Left colon (tissue), 2 donors: ENCODE results near the gene USP5. TPM values are rescaled to one million over a fixed set of nuclear protein-coding genes. Genes with fewer than 3 reads are reported as not detected.
"Not testable (repeated sequence)": the region's sequence is repeated elsewhere in the genome, so short reads cannot be mapped to it uniquely, and the experiment has no call there.

Experiments
- ATAC-seq: fragments of 200-7000 bp; cut with Tn5 transposase; one replicate; pipeline ENCODE4 v1.9.1; 2020; ENCODE audit warnings: mild to moderate bottlenecking, moderate library complexity
- DNase-seq, 2 donors: peaks; one replicate each; pipeline ENCODE4 v3.0.0-alpha.2; 2020
- intact Hi-C, 2 donors: fragments of 100-400 bp; cut with DNase I in 1 of 2; cut with micrococcal nuclease in 1 of 2; formaldehyde crosslinking; loops; one replicate each; pipeline versions ENCODE4 v1.11.2 to v1.14.0; 2022; cut with DNase I, micrococcal nuclease
- total RNA-seq, 2 donors: library from RNA; stranded (reverse); fragmentation: NEBNext Ultra II Directional; extraction: Animal tissue kit (Norgen Biotek cat#: 25700); gene quantifications; one replicate each; pipeline ENCODE4 v1.2.1, GENCODE V29; 2021
- donor health status: DM: no; HTN: no; CAD: no.
- donor health status: DM: yes; HTN: yes; CAD: no.

Gene USP5
- total RNA-seq, 2 donors from 2014 or later: 68.5 to 81.4 TPM

DNA sequence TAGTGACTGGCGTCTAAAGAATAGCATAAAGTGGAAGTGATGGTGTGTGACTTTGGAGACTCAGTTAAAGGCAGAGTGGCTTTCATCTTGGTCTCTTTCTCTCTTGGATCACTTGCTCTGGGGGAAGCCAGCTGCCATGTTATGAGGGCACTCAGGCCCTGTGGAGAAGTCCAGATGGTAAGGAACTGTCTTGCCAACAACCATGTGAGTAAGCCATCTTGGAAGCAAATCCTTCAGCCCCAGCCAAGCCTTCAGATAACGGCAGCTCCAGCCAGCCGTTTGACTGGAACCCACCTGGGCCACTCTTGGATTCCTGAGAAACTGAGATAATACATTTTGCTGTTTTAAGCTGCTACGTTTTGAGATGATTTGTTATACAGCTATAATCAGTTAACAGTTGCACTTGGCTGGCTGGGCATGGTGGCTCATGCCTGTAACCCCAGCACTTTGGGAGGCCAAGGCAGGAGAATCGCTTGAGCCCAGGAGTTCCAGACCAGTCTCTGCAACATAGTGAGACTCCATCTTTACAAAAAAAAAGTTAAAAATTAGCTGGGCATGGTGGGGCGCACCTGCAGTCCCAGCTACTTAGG lies 45.0 kb downstream of the USP5 start:
- no peak for DNase-seq
- no peak for ATAC-seq
- intact Hi-C loops: no loop called here

GRCh38 chr12:6899427-6899826 lies 47.5 kb downstream of the USP5 start:
- DNase-seq (no peak), ATAC-seq (no peak)
- intact Hi-C loops: no loop called here

GRCh38 chr12:6899837-6900519 lies 48.0 kb downstream of the USP5 start:
- DNase-seq (peak; percentile 85 to 91), ATAC-seq (peak; percentile 76)
- intact Hi-C loops: no loop called here

DNA sequence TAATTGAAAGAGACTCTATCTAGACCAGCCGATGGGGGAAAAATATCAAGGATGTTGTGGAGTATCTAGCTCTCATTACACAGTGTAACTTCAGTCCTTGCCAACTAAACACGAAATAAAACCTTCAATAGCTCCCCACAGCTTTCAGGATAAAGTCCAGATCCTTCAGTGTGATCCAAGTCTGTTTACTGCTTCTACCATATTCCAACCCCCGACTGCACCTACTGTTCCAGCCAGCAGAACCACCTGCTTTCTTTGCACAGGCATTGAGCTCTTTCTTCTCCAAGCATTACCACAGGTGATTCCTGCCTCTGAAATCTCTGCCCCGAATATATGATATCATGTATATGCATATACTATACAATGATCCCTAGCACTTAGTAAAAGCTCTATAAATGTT lies 50.5 kb downstream of the USP5 start:
- no peak for DNase-seq
- intact Hi-C loops: no loop called here

GRCh38 chr12:6903722-6904121 lies 51.8 kb downstream of the USP5 start:
- ATAC-seq: no peak
- DNase-seq: no peak
- intact Hi-C loops: no loop called here

More for the DNA sequence above, 50.5 kb downstream of the USP5 start:
- peak; percentile 6 for ATAC-seq

GRCh38 chr12:6904280-6905276 lies 52.6 kb downstream of the USP5 start, which contains the start of gene LRRC23:
LRRC23 (plus strand) TSS chr12:6904822; CDS start chr12:6905634, 812 bp downstream.
- peak; percentile 86 for ATAC-seq
- DNase-seq: peak; percentile 98 to 100
- intact Hi-C loops: no loop called here

DNA sequence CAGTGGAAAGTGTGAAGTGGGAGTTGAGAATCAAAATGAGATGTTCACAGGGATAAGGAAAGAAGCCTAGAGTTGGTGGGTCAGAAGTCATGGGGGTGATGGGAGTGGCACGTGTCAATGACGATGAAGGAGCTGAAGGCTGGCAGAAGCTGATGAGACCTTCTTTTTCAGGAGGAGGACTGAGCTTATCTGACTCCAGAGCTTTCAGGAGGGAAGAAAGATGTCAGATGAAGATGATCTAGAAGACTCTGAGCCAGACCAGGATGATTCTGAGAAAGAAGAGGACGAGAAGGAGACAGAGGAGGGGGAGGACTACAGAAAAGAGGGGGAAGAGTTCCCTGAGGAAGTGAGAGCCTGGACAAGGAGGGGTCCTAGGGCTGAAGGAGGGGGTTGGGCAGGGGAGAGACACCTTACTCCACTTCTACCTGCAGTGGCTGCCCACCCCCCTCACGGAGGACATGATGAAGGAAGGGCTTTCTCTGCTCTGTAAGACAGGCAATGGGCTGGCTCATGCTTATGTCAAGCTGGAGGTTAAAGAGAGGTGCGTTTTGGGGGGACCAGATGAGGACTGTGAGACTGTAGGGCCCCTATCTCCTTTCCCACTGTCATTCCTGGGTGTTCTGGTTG lies 53.6 kb downstream of the USP5 start:
- no peak for ATAC-seq
- intact Hi-C loops: no loop called here

DNA sequence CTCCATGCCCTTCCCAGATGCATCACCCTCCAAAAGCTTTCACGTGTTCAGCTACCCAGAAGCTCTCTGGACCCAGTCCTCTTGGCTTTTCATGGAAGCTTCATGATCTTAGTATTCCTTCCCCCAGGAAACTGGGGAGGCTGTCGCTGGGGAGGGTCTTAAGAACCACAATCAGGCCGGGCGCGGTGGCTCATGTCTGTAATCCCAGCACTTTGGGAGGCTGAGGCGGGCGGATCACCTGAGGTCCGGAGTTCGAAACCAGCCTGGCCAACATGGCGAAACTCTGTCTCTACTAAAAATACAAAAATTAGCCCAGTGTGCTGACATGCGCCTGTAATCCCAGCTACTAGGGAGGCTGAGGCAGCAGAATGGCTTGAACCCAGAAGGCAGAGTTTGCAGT lies 56.2 kb downstream of the USP5 start:
- intact Hi-C loops, DNase-seq, ATAC-seq: not testable (repeated sequence)

More for the DNA sequence above, 53.6 kb downstream of the USP5 start:
- no peak for DNase-seq

DNA sequence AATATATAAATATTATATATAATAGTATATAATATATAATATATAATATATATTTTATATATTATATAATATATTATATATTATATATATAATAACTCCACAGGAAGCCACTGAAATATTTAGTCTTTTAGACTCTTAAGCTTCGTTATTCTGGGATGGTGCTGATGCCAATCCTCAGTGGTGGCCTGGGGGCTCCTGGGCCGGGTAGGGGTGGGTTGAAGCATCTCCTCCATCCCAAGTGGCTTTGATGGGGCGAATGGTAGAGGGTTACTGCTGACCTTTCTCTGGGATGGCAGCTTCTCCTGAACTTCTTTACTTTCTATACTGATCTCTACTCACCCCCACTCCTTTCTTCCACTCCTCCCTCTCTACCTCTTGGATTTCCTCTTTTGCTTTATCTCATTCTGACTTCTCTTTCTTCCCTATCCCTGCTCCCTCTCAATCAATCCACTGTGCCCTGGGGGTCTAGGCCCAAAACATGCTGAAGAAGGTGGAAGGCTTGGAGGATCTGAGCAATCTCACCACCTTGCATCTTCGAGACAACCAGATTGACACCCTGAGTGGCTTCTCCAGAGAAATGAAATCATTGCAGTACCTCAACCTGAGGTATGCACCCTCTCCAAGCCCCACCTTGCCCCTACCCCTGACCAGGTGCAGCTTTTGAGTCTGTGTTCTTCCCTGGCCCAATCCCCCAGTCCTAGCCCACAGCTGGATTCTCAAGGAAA lies 57.6 kb downstream of the USP5 start:
- intact Hi-C loops: no loop called here
- DNase-seq: no peak
- no peak for ATAC-seq

DNA sequence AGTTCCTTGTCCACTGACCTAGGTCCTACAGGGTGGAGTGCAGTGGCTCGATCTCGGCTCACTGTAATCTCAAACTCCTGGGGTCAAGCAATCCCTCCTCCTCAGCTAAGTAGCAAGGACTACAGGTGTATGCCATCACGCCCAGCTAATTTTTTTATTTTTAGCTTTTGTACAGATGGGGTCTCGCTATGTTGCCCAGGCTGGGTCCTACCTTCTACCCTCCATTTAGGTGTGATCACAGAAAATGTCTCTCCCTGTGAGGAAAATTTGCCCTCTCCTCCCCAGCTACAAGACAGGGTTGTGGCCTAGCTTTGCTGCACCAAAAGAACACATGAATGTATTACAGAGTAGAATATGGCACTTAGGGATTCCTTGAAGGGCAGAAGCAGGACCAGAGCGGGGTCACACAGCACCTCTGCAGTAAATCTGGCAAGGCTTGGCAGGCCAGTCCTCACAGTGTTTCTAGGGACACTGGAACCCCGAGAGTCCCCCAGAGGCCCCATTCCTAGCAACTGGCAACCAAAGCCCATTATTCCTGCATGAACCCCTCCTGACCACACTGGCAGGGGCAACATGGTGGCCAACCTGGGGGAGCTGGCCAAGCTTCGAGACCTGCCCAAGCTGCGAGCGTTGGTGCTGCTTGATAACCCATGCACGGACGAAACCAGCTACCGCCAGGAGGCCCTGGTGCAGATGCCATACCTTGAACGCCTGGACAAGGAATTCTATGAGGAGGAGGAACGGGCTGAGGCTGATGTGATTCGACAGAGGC lies 60.4 kb downstream of the USP5 start:
- DNase-seq (no peak), ATAC-seq (no peak)
- intact Hi-C loops: no loop called here

- DNase-seq (peak; percentile 80), ATAC-seq (peak; percentile 76)
- intact Hi-C loops: no loop called here
Measured at GRCh38 chr12:6914246-6914946, 62.4 kb downstream of the USP5 start, which contains the start of gene ENO2. ENO2 (plus strand) TSS chr12:6914580; CDS start chr12:6915833, 1,253 bp downstream.

GRCh38 chr12:6914947-6915788 lies 63.2 kb downstream of the USP5 start:
- intact Hi-C loops: no loop called here
- ATAC-seq: peak; percentile 41
- DNase-seq: peak in 1 of 2 donors; percentile 52

GRCh38 chr12:6915789-6916285 lies 63.9 kb downstream of the USP5 start:
- DNase-seq (no peak), ATAC-seq (no peak)
- intact Hi-C loops: no loop called here
